ENCODE results near the gene MEF2C. TPM values are rescaled to one million over a fixed set of nuclear protein-coding genes. Genes with fewer than 3 reads are reported as not detected.
A peak's percentile ranks its signal among the peaks of the same experiment; 100 is the strongest.

Gene MEF2C
- total RNA-seq, 2 donors from 2014 or later: 0.64 to 0.86 TPM

- WGBS, 2 experiments (ENCODE audit: insufficient coverage in 1 of 2, insufficient read length in 1 of 2): 92 to 94% methylated on average over 2 to 3 of the region's 3 CpGs
- H3K9me3 Mint-ChIP-seq: no peaks in the 10 kb centered on the region
- no peak for TF ChIP-seq CTCF (conservative IDR thresholded peaks at IDR 0.05)
- no peaks in the 10 kb centered on the region for H3K27me3 Mint-ChIP-seq (ENCODE audit: insufficient read depth)
- no peaks in the 10 kb centered on the region for H3K36me3 ChIP-seq (ENCODE audit: control insufficient read depth, insufficient read depth, low read length)
- H3K27ac ChIP-seq (ENCODE audit: low read depth, low read length): no peak overlapping the region
- H3K27me3 ChIP-seq (ENCODE audit: control insufficient read depth, insufficient read depth, low read length, poor library complexity, severe bottlenecking): no peaks in the 10 kb centered on the region
- no peak overlapping the region for H3K27ac Mint-ChIP-seq
- H3K4me3 ChIP-seq (ENCODE audit: low read length): no peak overlapping the region
- no peaks in the 10 kb centered on the region for H3K9me3 ChIP-seq (ENCODE audit: control insufficient read depth, low read length)
- no peak overlapping the region for H3K9ac ChIP-seq (ENCODE audit: extremely low read depth, low read length, poor library complexity, severe bottlenecking)
- no peaks in the 10 kb centered on the region for H3K36me3 Mint-ChIP-seq (ENCODE audit: low read depth)
- H3K4me3 Mint-ChIP-seq: no peak overlapping the region
- H3K4me1 ChIP-seq (ENCODE audit: control insufficient read depth, insufficient read depth, low read length): peaks cover 4% of the 10 kb centered on the region
- H3K4me1 Mint-ChIP-seq: peaks cover 17% of the 10 kb centered on the region
- DNase-seq: no peak
Measured at GRCh38 chr5:88787856-88788255, 95.1 kb downstream of the MEF2C start.

GRCh38 chr5:88786789-88787188 lies 96.2 kb downstream of the MEF2C start:
- no CpG with 5 or more reads among the region's 2 CpGs for WGBS, 2 experiments (ENCODE audit: insufficient coverage in 1 of 2, insufficient read length in 1 of 2)
- no peaks in the 10 kb centered on the region for H3K36me3 ChIP-seq (ENCODE audit: control insufficient read depth, insufficient read depth, low read length)
- no peak overlapping the region for H3K4me3 Mint-ChIP-seq
- TF ChIP-seq CTCF (conservative IDR thresholded peaks at IDR 0.05): no peak
- peaks cover 17% of the 10 kb centered on the region for H3K4me1 Mint-ChIP-seq
- H3K4me1 ChIP-seq (ENCODE audit: control insufficient read depth, insufficient read depth, low read length): peaks cover 4% of the 10 kb centered on the region
- H3K9me3 ChIP-seq (ENCODE audit: control insufficient read depth, low read length): no peaks in the 10 kb centered on the region
- no peak overlapping the region for H3K27ac ChIP-seq (ENCODE audit: low read depth, low read length)
- H3K4me3 ChIP-seq (ENCODE audit: low read length): no peak overlapping the region
- H3K27me3 Mint-ChIP-seq (ENCODE audit: insufficient read depth): no peaks in the 10 kb centered on the region
- no peak for DNase-seq
- no peak overlapping the region for H3K27ac Mint-ChIP-seq
- no peak overlapping the region for H3K9ac ChIP-seq (ENCODE audit: extremely low read depth, low read length, poor library complexity, severe bottlenecking)
- no peaks in the 10 kb centered on the region for H3K36me3 Mint-ChIP-seq (ENCODE audit: low read depth)
- no peaks in the 10 kb centered on the region for H3K27me3 ChIP-seq (ENCODE audit: control insufficient read depth, insufficient read depth, low read length, poor library complexity, severe bottlenecking)
- no peaks in the 10 kb centered on the region for H3K9me3 Mint-ChIP-seq

- H3K9ac ChIP-seq (ENCODE audit: extremely low read depth, low read length, poor library complexity, severe bottlenecking): no peak overlapping the region
- peak overlapping the region; percentile 79 for H3K27ac Mint-ChIP-seq
- no peaks in the 10 kb centered on the region for H3K9me3 Mint-ChIP-seq
- peaks cover 17% of the 10 kb centered on the region for H3K4me1 Mint-ChIP-seq
- H3K4me1 ChIP-seq (ENCODE audit: control insufficient read depth, insufficient read depth, low read length): peaks cover 4% of the 10 kb centered on the region
- H3K27ac ChIP-seq (ENCODE audit: low read depth, low read length): peak overlapping the region; percentile 83
- no peaks in the 10 kb centered on the region for H3K9me3 ChIP-seq (ENCODE audit: control insufficient read depth, low read length)
- WGBS, 2 experiments (ENCODE audit: insufficient coverage in 1 of 2, insufficient read length in 1 of 2): 55% methylated on average over 4 to 7 of the region's 7 CpGs
- DNase-seq: no peak
- H3K4me3 Mint-ChIP-seq: no peak overlapping the region
- no peak for TF ChIP-seq CTCF (conservative IDR thresholded peaks at IDR 0.05)
- no peaks in the 10 kb centered on the region for H3K36me3 ChIP-seq (ENCODE audit: control insufficient read depth, insufficient read depth, low read length)
- H3K27me3 ChIP-seq (ENCODE audit: control insufficient read depth, insufficient read depth, low read length, poor library complexity, severe bottlenecking): no peaks in the 10 kb centered on the region
- no peaks in the 10 kb centered on the region for H3K27me3 Mint-ChIP-seq (ENCODE audit: insufficient read depth)
- H3K36me3 Mint-ChIP-seq (ENCODE audit: low read depth): no peaks in the 10 kb centered on the region
- H3K4me3 ChIP-seq (ENCODE audit: low read length): no peak overlapping the region
Measured at GRCh38 chr5:88785746-88786565, 97.0 kb downstream of the MEF2C start.
